ENCODE results near the gene TRAT1. TPM values are rescaled to one million over a fixed set of nuclear protein-coding genes. Genes with fewer than 3 reads are reported as not detected.

The TRAT1 gene
- total RNA-seq, 1 donor from 2014 or later: not detected

DNA sequence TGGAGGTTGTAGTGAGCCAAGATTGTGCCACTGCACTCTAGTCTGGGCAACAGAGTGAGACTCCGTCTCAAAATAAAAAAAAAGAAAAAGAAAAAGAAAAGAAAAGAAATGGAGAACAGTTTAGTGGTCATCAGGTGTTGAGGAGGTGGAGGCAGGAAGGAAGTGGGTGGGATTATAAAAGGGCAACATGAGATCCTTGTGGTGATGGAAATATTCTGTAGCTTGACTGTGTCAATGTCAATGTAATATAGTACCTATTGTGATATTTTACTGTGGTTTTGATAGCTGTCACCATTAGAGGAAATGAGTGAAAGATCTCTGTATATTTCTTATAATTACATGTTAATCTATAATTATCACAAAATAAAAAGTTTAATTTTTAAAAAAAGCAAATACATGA, 60.8 kb downstream of the TRAT1 start:
- no peak overlapping the region for H3K4me3 Mint-ChIP-seq
- no peaks in the 10 kb centered on the region for H3K36me3 Mint-ChIP-seq
- peaks cover 8% of the 10 kb centered on the region for H3K27me3 Mint-ChIP-seq (ENCODE audit: low read depth)
- DNase-seq (ENCODE audit: low spot score in 2 of 2, unreplicated experiment in 2 of 2): no peak
- no peaks in the 10 kb centered on the region for H3K4me1 Mint-ChIP-seq
- H3K27ac Mint-ChIP-seq: no peak overlapping the region
- H3K9me3 Mint-ChIP-seq: no peaks in the 10 kb centered on the region
- TF ChIP-seq, protein P1, sequence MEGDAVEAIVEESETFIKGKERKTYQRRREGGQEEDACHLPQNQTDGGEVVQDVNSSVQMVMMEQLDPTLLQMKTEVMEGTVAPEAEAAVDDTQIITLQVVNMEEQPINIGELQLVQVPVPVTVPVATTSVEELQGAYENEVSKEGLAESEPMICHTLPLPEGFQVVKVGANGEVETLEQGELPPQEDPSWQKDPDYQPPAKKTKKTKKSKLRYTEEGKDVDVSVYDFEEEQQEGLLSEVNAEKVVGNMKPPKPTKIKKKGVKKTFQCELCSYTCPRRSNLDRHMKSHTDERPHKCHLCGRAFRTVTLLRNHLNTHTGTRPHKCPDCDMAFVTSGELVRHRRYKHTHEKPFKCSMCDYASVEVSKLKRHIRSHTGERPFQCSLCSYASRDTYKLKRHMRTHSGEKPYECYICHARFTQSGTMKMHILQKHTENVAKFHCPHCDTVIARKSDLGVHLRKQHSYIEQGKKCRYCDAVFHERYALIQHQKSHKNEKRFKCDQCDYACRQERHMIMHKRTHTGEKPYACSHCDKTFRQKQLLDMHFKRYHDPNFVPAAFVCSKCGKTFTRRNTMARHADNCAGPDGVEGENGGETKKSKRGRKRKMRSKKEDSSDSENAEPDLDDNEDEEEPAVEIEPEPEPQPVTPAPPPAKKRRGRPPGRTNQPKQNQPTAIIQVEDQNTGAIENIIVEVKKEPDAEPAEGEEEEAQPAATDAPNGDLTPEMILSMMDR (IDR thresholded peaks at IDR 0.05; ENCODE audit: unreplicated experiment): no peak

DNA sequence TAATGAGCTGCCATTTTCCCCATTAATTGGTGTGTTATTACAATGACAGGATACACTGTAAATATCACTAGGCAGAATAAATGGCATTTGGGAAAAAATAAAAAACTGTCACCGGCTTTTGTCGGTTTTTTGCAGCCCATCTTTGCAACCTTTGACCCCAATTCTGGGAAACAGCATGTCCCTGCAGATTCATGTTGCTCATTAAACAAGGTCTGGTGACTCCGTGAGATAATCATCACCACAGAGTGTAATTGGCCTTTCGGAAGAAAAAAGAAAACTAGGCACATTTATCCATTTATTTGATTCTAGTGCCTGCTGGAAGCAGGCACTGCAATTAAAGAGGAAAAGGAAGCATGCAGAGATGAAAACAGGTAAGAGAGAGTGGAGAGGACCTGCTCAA, 64.5 kb downstream of the TRAT1 start:
- no peak for DNase-seq (ENCODE audit: low spot score in 2 of 2, unreplicated experiment in 2 of 2)
- no peak overlapping the region for H3K4me3 Mint-ChIP-seq
- H3K27ac Mint-ChIP-seq: no peak overlapping the region
- peaks cover 5% of the 10 kb centered on the region for H3K27me3 Mint-ChIP-seq (ENCODE audit: low read depth)
- no peaks in the 10 kb centered on the region for H3K4me1 Mint-ChIP-seq
- no peaks in the 10 kb centered on the region for H3K36me3 Mint-ChIP-seq
- no peaks in the 10 kb centered on the region for H3K9me3 Mint-ChIP-seq
- TF ChIP-seq, protein P1 (IDR thresholded peaks at IDR 0.05; ENCODE audit: unreplicated experiment): no peak

DNA sequence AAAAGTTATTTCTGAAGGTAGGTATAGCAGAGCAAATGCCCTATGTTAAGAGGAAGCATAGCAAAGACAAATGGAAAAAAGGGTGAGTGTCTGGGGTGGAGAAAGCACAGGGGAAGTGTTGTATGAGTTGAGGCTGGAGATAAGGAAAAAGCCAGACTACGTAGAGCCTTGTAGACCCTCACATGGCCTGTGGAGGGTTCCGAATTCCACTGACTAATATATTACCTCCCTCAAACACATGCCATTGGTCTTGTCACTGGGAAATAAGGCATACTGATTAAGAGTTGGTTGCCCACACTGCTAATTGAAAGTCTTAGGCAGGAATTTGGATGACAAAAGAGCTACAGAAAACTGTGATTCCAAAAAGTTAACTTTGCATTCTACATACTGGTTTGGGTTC, 65.2 kb downstream of the TRAT1 start:
- no peak overlapping the region for H3K27ac Mint-ChIP-seq
- no peak overlapping the region for H3K4me3 Mint-ChIP-seq

DNA sequence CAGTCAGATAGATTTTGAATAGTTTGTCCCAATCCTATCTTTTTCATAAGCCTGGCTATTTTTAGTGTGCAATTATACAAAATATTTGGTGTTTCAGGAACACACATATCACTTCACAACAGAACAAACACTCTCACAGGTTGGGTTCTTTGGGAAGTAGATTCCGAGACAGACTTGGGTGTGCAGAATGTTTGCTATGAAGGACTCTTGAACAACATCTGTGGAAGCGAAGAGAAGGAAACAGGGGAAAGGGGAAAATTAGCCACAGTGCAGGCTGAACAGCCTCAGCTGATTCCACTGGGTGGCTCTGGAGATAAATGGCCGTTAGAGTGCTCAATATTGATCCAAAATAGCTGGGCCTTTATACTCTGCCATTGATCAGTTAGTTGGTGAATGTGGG, 69.2 kb downstream of the TRAT1 start:
- DNase-seq (ENCODE audit: low spot score in 2 of 2, unreplicated experiment in 2 of 2): no peak
- Mint-ChIP-seq H3K4me1 (no peaks in the 10 kb centered on the region), H3K9me3 (no peaks in the 10 kb centered on the region), H3K36me3 (no peaks in the 10 kb centered on the region), H3K4me3 (no peak overlapping the region), H3K27ac (no peak overlapping the region), H3K27me3 (ENCODE audit: low read depth) (peaks cover 11% of the 10 kb centered on the region)
- TF ChIP-seq, protein P1 (IDR thresholded peaks at IDR 0.05; ENCODE audit: unreplicated experiment): no peak

More for the DNA sequence above, 65.2 kb downstream of the TRAT1 start:
- Mint-ChIP-seq H3K9me3 (no peaks in the 10 kb centered on the region), H3K36me3 (no peaks in the 10 kb centered on the region), H3K4me1 (no peaks in the 10 kb centered on the region), H3K27me3 (ENCODE audit: low read depth) (peaks cover 10% of the 10 kb centered on the region)
- TF ChIP-seq, protein P1 (IDR thresholded peaks at IDR 0.05; ENCODE audit: unreplicated experiment): no peak
- no peak for DNase-seq (ENCODE audit: low spot score in 2 of 2, unreplicated experiment in 2 of 2)

DNA sequence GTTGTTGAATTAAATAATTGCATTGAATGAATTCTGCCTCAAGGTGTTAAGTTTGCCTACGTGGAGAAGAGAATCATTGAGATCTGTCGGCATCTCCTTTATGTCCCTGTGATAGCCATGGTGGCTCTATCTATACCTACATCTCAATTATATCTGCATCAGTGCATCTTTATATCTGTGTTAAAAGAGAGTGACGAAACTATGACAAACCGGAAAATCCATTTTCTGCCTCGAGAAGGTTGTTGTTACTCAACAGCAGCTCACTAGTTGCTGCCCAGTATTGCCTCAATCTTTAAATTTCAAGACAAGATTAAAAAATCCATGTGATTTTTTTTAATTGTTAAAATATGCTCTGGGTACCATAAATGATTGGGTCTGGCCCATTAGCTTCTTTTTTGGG, 72.4 kb downstream of the TRAT1 start:
- Mint-ChIP-seq H3K27me3 (ENCODE audit: low read depth) (peaks cover 10% of the 10 kb centered on the region), H3K9me3 (no peaks in the 10 kb centered on the region), H3K4me3 (no peak overlapping the region), H3K27ac (no peak overlapping the region), H3K36me3 (no peaks in the 10 kb centered on the region), H3K4me1 (no peaks in the 10 kb centered on the region)
- TF ChIP-seq, protein P1 (IDR thresholded peaks at IDR 0.05; ENCODE audit: unreplicated experiment): no peak
- no peak for DNase-seq (ENCODE audit: low spot score in 2 of 2, unreplicated experiment in 2 of 2)

DNA sequence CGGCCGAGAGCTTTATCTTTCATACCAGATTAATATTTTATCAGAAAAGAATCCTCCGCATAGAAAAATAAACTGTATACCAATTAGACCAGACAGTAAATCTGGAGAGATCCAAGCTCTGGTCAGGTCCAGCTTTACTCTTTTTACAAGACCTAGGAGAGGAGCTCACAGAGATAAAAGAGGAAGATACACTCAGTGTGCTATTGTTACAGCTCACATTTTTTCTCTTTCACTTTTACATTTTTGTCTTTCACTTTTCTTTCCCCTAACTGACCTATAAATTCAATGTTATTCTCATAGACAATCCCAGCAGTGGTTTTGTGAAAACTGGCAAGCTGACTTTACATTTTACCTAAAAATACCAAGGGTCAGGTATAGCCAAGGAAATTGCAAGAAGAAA, 75.3 kb downstream of the TRAT1 start:
- no peak for DNase-seq (ENCODE audit: low spot score in 2 of 2, unreplicated experiment in 2 of 2)
- Mint-ChIP-seq H3K4me3 (no peak overlapping the region), H3K9me3 (no peaks in the 10 kb centered on the region), H3K27me3 (ENCODE audit: low read depth) (peaks cover 5% of the 10 kb centered on the region), H3K27ac (no peak overlapping the region), H3K4me1 (peaks cover 1% of the 10 kb centered on the region), H3K36me3 (no peaks in the 10 kb centered on the region)
- TF ChIP-seq, protein P1 (IDR thresholded peaks at IDR 0.05; ENCODE audit: unreplicated experiment): no peak
